HEK293T (cell line): ENCODE measurements around the gene SYNCRIP.

Experiments
- ELF4 ChIP-seq: fragments of 450-650 bp; IDR thresholded peaks from 2 replicates; pipeline ENCODE4 v1.6.1; 2017; ENCODE audit warnings: antibody characterized with exemption
- TARDBP ChIP-seq: fragments of 450-650 bp; IDR thresholded peaks from 2 replicates; pipeline ENCODE4 v1.6.1; 2016

GRCh38 chr6:85614780-85615179 lies 27.9 kb downstream of the SYNCRIP start:
- no peak for TF ChIP-seq TARDBP
- no peak for TF ChIP-seq ELF4
